Panc1 (cell line): ENCODE results near the gene LRRC9. TPM values are rescaled to one million over a fixed set of nuclear protein-coding genes. Genes with fewer than 3 reads are reported as not detected.

ENCODE experiments used
- ATAC-seq: fragments of 200-7000 bp; cut with Tn5 transposase; 2 replicates; pipeline ENCODE4 v1.9.1; 2020; ENCODE audit warnings: mild to moderate bottlenecking, moderate library complexity
- BruUV-seq: library from RNA; stranded (reverse); fragments of 400-500 nt; replicated peaks from 2 replicates; lab custom pipeline; 2021; lab: Mats Ljungman, UMichigan
- CTCF ChIA-PET: fragments of 300-600 bp; sonication (Branson Sonifier 250); formaldehyde crosslinking; loops from one replicate; lab custom pipeline; 2022; ENCODE audit warnings: antibody characterized with exemption; lab: Charles Lee
- POLR2A ChIA-PET: fragments of 300-600 bp; sonication (Branson Sonifier 250); formaldehyde crosslinking; loops from one replicate; lab custom pipeline; 2022; ENCODE audit warnings: antibody characterized with exemption; lab: Charles Lee
- DNase-seq: peaks from one replicate; pipeline ENCODE4 v3.0.0-alpha.2; 2010; ENCODE audit warnings: low read depth, low spot score
- H3K27ac ChIP-seq: 2 replicates; pipeline ENCODE4 v1.5.1; 2011; ENCODE audit warnings: mild to moderate bottlenecking, low read length, inconsistent platforms
- H3K27me3 ChIP-seq: fragments of 200-500 bp; sonication (Bioruptor generic); 2 replicates; pipeline ENCODE4 v1.6.0; 2014; ENCODE audit warnings: low read length, inconsistent platforms; ENCODE audit not compliant: control insufficient read depth, insufficient read depth
- H3K36me3 ChIP-seq: fragments of 200-500 bp; sonication (Bioruptor generic); 2 replicates; pipeline ENCODE4 v1.5.1; 2014; ENCODE audit warnings: inconsistent platforms, mild to moderate bottlenecking, low read length, moderate library complexity; ENCODE audit not compliant: control insufficient read depth, insufficient read depth
- H3K4me1 ChIP-seq: 2 replicates; pipeline ENCODE4 v1.5.1; 2011; ENCODE audit warnings: inconsistent platforms, mild to moderate bottlenecking, low read length, moderate library complexity; ENCODE audit not compliant: control insufficient read depth, insufficient read depth
- H3K4me3 ChIP-seq, 2 experiments: 2 replicates each; pipeline ENCODE4 v1.5.1; 2011 to 2012; ENCODE audit warnings: low read depth in 2 of 2, low read length in 2 of 2, mild to moderate bottlenecking in 2 of 2, inconsistent platforms in 1 of 2, moderate library complexity in 1 of 2
- H3K9me3 ChIP-seq: fragments of 200-500 bp; sonication (Bioruptor generic); 2 replicates; pipeline ENCODE4 v1.5.1; 2014; ENCODE audit warnings: low read depth, mild to moderate bottlenecking, inconsistent platforms, low read length, moderate library complexity; ENCODE audit not compliant: control insufficient read depth, insufficient read depth
- POLR2AphosphoS5 ChIP-seq: IDR thresholded peaks from 2 replicates; pipeline ENCODE4 v1.6.1; 2012; ENCODE audit warnings: mild to moderate bottlenecking, low read depth, low read length, moderate library complexity
- REST ChIP-seq, 2 experiments: IDR thresholded peaks; 2 replicates each; pipeline ENCODE4 v1.6.1; 2011 to 2012; ENCODE audit warnings: low read depth in 2 of 2, control low read depth in 1 of 2, low read length in 1 of 2, mild to moderate bottlenecking in 1 of 2, moderate library complexity in 1 of 2; ENCODE audit not compliant: insufficient read depth in 1 of 2
- SIN3A ChIP-seq: IDR thresholded peaks from 2 replicates; pipeline ENCODE4 v1.6.1; 2012; ENCODE audit warnings: low read depth, mild to moderate bottlenecking, low read length, moderate library complexity, borderline replicate concordance; ENCODE audit not compliant: insufficient read depth
- TCF7L2 ChIP-seq: IDR thresholded peaks from 2 replicates; pipeline ENCODE4 v1.6.1; 2011; ENCODE audit warnings: mild to moderate bottlenecking, low read depth, low read length, inconsistent platforms
- in situ Hi-C: cut with HindIII; loops from 2 replicates; pipeline ENCODE4 v1.10.0; 2016; ENCODE audit warnings: low sequenced_read_pairs, low pct_unique_long_range_greater_than_20kb
- intact Hi-C: fragments of 100-400 bp; cut with micrococcal nuclease; formaldehyde crosslinking; loops from one replicate; pipeline ENCODE4 v1.10.0; 2022; ENCODE audit not compliant: unreplicated experiment
- total RNA-seq: library from RNA; stranded (reverse); gene quantifications from one replicate; pipeline ENCODE4 v1.2.1, GENCODE V29; 2021; ENCODE audit not compliant: unreplicated experiment
- TF ChIP-seq, protein P1 (sequence below): fragments of 450-650 bp; IDR thresholded peaks from 2 replicates; pipeline ENCODE4 v1.5.1; 2017; ENCODE audit warnings: mild to moderate bottlenecking

LRRC9 gene
- total RNA-seq, 1 experiment from 2014 or later: not detected

DNA sequence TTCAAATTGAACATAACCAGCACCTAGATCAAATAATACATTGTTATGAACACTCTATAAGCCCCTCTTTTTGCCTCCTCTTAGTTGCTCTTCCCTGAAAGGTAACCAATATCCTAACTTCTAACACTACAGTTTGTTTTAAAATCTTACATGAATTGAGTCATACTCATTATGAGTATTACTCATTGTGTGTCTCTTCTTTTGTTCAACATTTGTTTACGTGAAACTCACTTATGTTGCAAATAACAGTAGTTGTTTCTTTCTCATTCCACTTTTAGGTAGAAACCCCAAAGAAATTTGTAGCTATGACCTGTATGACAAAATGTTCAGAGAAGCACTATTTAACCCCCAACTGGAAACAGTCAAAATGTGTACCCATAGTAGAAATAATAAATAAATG lies 6.6 kb downstream of the LRRC9 start:
- Histone ChIP-seq H3K27me3 (no peaks in the 10 kb centered on the region; the same call in 1 of the 2 replicates), H3K36me3 (no peaks in the 10 kb centered on the region; the same call in 1 of the 2 replicates), H3K27ac (no peak overlapping the region), H3K9me3 (no peaks in the 10 kb centered on the region), H3K4me3 (no peak overlapping the region), H3K4me1 (no peaks in the 10 kb centered on the region)
- POLR2A ChIA-PET: no interaction called here
- in situ Hi-C loops (no loop called here), intact Hi-C loops (no loop called here)
- CTCF ChIA-PET: no interaction called here
- ATAC-seq: no peak
- no peak for DNase-seq
- TF ChIP-seq TCF7L2 (no peak), REST (IDR thresholded peaks at IDR 0.05; ENCODE audit: insufficient read depth in 1 of 2, low read depth in 2 of 2, low read length in 1 of 2) (no peak), SIN3A (no peak), POLR2AphosphoS5 (no peak)
- TF ChIP-seq, protein P1, sequence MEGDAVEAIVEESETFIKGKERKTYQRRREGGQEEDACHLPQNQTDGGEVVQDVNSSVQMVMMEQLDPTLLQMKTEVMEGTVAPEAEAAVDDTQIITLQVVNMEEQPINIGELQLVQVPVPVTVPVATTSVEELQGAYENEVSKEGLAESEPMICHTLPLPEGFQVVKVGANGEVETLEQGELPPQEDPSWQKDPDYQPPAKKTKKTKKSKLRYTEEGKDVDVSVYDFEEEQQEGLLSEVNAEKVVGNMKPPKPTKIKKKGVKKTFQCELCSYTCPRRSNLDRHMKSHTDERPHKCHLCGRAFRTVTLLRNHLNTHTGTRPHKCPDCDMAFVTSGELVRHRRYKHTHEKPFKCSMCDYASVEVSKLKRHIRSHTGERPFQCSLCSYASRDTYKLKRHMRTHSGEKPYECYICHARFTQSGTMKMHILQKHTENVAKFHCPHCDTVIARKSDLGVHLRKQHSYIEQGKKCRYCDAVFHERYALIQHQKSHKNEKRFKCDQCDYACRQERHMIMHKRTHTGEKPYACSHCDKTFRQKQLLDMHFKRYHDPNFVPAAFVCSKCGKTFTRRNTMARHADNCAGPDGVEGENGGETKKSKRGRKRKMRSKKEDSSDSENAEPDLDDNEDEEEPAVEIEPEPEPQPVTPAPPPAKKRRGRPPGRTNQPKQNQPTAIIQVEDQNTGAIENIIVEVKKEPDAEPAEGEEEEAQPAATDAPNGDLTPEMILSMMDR: no peak
- no TSS peak for BruUV-seq

GRCh38 chr14:59931237-59931636 lies 11.3 kb downstream of the LRRC9 start:
- DNase-seq (no peak), ATAC-seq (no peak)
- POLR2A ChIA-PET: no interaction called here
- BruUV-seq: no TSS peak
- intact Hi-C loops (no loop called here), in situ Hi-C loops (no loop called here)
- H3K4me1 ChIP-seq: no peaks in the 10 kb centered on the region
- CTCF ChIA-PET: no interaction called here
- H3K36me3 ChIP-seq: no peaks in the 10 kb centered on the region; the same call in 1 of the 2 replicates
- TF ChIP-seq SIN3A: no peak
- no peaks in the 10 kb centered on the region for H3K9me3 ChIP-seq
- H3K27ac ChIP-seq: no peak overlapping the region
- H3K27me3 ChIP-seq: no peaks in the 10 kb centered on the region
- no peak overlapping the region for H3K4me3 ChIP-seq

- Histone ChIP-seq H3K27ac (no peak overlapping the region), H3K27me3 (no peaks in the 10 kb centered on the region), H3K36me3 (no peaks in the 10 kb centered on the region), H3K9me3 (no peaks in the 10 kb centered on the region), H3K4me1 (no peaks in the 10 kb centered on the region), H3K4me3 (no peak overlapping the region)
- POLR2A ChIA-PET: no interaction called here
- DNase-seq (no peak), ATAC-seq (no peak)
- TF ChIP-seq TCF7L2 (no peak), POLR2AphosphoS5 (no peak), REST (IDR thresholded peaks at IDR 0.05; ENCODE audit: insufficient read depth in 1 of 2, low read depth in 2 of 2, low read length in 1 of 2) (no peak), SIN3A (no peak)
- TF ChIP-seq, protein P1: no peak
- intact Hi-C loops: no loop called here
- in situ Hi-C loops: no loop called here
- no TSS peak for BruUV-seq
- CTCF ChIA-PET: no interaction called here
Measured at GRCh38 chr14:59936145-59936544, 16.2 kb downstream of the LRRC9 start.
